Fibroblast of lung (primary cell): ENCODE data around the gene CPT1C. TPM values are rescaled to one million over a fixed set of nuclear protein-coding genes. Genes with fewer than 3 reads are reported as not detected.

ENCODE experiments used
- DNase-seq, 2 donors: peaks; one replicate each; pipeline versions ENCODE4 v3.0.0 to v3.0.0-alpha.2; 2010; ENCODE audit warnings: low read depth in 2 of 2
- H2AFZ ChIP-seq: 2 replicates; pipeline ENCODE4 v1.5.1; 2012; ENCODE audit warnings: low read length, control low read depth, inconsistent platforms
- H3K27ac ChIP-seq: 2 replicates; pipeline ENCODE4 v1.5.1; 2011; ENCODE audit warnings: low read length, control low read depth; ENCODE audit not compliant: insufficient read depth
- H3K27me3 ChIP-seq: 2 replicates; pipeline ENCODE4 v1.5.1; 2011; ENCODE audit warnings: mild to moderate bottlenecking, low read length; ENCODE audit not compliant: control insufficient read depth, insufficient read depth
- H3K36me3 ChIP-seq: 2 replicates; pipeline ENCODE4 v1.5.1; 2011; ENCODE audit warnings: low read length; ENCODE audit not compliant: control insufficient read depth, insufficient read depth
- H3K4me1 ChIP-seq: 2 replicates; pipeline ENCODE4 v1.5.1; 2011; ENCODE audit warnings: low read length; ENCODE audit not compliant: control insufficient read depth, insufficient read depth; ENCODE audit errors: extremely low read depth
- H3K4me2 ChIP-seq: 2 replicates; pipeline ENCODE4 v1.5.1; 2011; ENCODE audit warnings: low read length, control low read depth; ENCODE audit not compliant: insufficient read depth; ENCODE audit errors: extremely low read depth
- H3K4me3 ChIP-seq, 4 experiments: fragments of 200-600 bp in 1 of 4; sonication (generic) in 1 of 4; replicated peaks in 1 of 4; 2 replicates each; pipeline ENCODE4 v1.5.1; 2011 to 2016; ENCODE audit warnings: low read length in 4 of 4, low read depth in 3 of 4, mild to moderate bottlenecking in 3 of 4, control low read depth in 2 of 4, inconsistent platforms in 1 of 4, mixed read lengths in 1 of 4; ENCODE audit not compliant: insufficient read depth in 1 of 4; ENCODE audit errors: control extremely low read depth in 1 of 4
- H3K79me2 ChIP-seq: 2 replicates; pipeline ENCODE4 v1.5.1; 2012; ENCODE audit warnings: mild to moderate bottlenecking, low read length, inconsistent platforms; ENCODE audit not compliant: control insufficient read depth, insufficient read depth
- H3K9ac ChIP-seq: 2 replicates; pipeline ENCODE4 v1.5.1; 2011; ENCODE audit warnings: mild to moderate bottlenecking, low read length, control low read depth; ENCODE audit not compliant: insufficient read depth
- H3K9me3 ChIP-seq: 2 replicates; pipeline ENCODE4 v1.5.1; 2012; ENCODE audit warnings: low read depth, low read length; ENCODE audit not compliant: control insufficient read depth, insufficient read depth
- H4K20me1 ChIP-seq: 2 replicates; pipeline ENCODE4 v1.5.1; 2011; ENCODE audit warnings: low read length; ENCODE audit not compliant: control insufficient read depth, insufficient read depth; ENCODE audit errors: extremely low read depth
- CTCF ChIP-seq, 2 donors: IDR thresholded peaks in 1 of 2; conservative IDR thresholded peaks in 1 of 2; 1 replicate in 1 of 2; 2 replicates in 1 of 2; pipeline ENCODE4 v1.5.1; 2011 to 2012; ENCODE audit warnings: low read length in 2 of 2, control low read depth in 1 of 2, inconsistent platforms in 1 of 2, low read depth in 1 of 2, mild to moderate bottlenecking in 1 of 2
- EZH2 ChIP-seq: IDR thresholded peaks from 2 replicates; pipeline ENCODE4 v1.5.1; 2012; ENCODE audit warnings: low read length, control low read depth, mild to moderate bottlenecking; ENCODE audit errors: missing control alignments
- polyA plus RNA-seq, 2 donors: library from polyadenylated mRNA; depleted of rRNA in 1 of 2; stranded (reverse) in 1 of 2; unstranded in 1 of 2; fragments of >200 nt; gene quantifications; 2 replicates each; pipeline ENCODE4 v1.2.1, GENCODE V29; 2011 to 2012; ENCODE audit warnings: missing spikeins in 1 of 2
- total RNA-seq: library from RNA; depleted of rRNA; stranded (reverse); fragments of >200 nt; gene quantifications from 2 replicates; pipeline ENCODE4 v1.2.1, GENCODE V29; 2014

The CPT1C gene
- total and polyA plus RNA-seq, 2 donors (not counting 1 experiment from before 2014, with no cell fraction given): 20.0 to 31.2 TPM

DNA sequence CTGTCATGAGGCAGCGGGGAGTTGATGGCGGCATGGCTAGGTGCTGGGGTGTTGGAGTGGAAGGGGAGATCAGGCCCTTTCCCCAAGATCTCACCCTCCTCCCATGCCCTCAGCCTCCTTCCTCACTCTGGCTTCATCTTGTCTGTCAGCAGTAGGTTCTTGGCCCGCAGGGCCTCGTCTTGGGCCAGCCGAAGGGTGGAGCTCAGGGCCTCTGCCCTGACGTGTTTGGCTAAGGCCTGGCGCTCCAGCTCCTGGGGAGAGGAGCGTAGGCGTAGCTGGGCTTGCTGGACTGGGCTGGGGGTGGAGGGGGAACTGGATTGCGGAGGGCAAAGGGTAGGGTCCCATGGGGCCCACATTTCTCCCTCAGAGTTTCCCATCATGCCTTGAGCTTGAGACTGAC is 49.0 kb downstream of the CPT1C start:
- Histone ChIP-seq H3K4me2 (no peak overlapping the region), H3K79me2 (no peaks in the 10 kb centered on the region), H3K9ac (no peak overlapping the region), H2AFZ (no peak overlapping the region), H3K27me3 (no peaks in the 10 kb centered on the region), H3K4me1 (no peaks in the 10 kb centered on the region), H3K4me3 (no peak overlapping the region), H4K20me1 (no peaks in the 10 kb centered on the region), H3K9me3 (no peaks in the 10 kb centered on the region), H3K36me3 (no peaks in the 10 kb centered on the region), H3K27ac (no peak overlapping the region)
- DNase-seq: no peak
- TF ChIP-seq CTCF (conservative IDR thresholded peaks at IDR 0.05 in 1 of 2, IDR thresholded peaks at IDR 0.05 in 1 of 2; ENCODE audit: low read depth in 1 of 2, low read length in 2 of 2) (no peak), EZH2 (no peak)

- no peak overlapping the region for H3K9ac ChIP-seq
- H2AFZ ChIP-seq: no peak overlapping the region
- H3K36me3 ChIP-seq: no peaks in the 10 kb centered on the region
- TF ChIP-seq EZH2: no peak
- no peak for TF ChIP-seq CTCF (conservative IDR thresholded peaks at IDR 0.05 in 1 of 2, IDR thresholded peaks at IDR 0.05 in 1 of 2; ENCODE audit: low read depth in 1 of 2, low read length in 2 of 2)
- DNase-seq: peak in 1 of 2 donors; percentile 24
- H3K4me3 ChIP-seq: no peak overlapping the region
- H4K20me1 ChIP-seq: no peaks in the 10 kb centered on the region
- H3K27ac ChIP-seq: no peak overlapping the region
- no peaks in the 10 kb centered on the region for H3K79me2 ChIP-seq
- no peaks in the 10 kb centered on the region for H3K4me1 ChIP-seq
- H3K9me3 ChIP-seq: no peaks in the 10 kb centered on the region
- H3K27me3 ChIP-seq: no peaks in the 10 kb centered on the region
- H3K4me2 ChIP-seq: no peak overlapping the region
These were observed 50.4 kb downstream of the CPT1C start for GRCh38 chr19:49741210-49741844.

DNA sequence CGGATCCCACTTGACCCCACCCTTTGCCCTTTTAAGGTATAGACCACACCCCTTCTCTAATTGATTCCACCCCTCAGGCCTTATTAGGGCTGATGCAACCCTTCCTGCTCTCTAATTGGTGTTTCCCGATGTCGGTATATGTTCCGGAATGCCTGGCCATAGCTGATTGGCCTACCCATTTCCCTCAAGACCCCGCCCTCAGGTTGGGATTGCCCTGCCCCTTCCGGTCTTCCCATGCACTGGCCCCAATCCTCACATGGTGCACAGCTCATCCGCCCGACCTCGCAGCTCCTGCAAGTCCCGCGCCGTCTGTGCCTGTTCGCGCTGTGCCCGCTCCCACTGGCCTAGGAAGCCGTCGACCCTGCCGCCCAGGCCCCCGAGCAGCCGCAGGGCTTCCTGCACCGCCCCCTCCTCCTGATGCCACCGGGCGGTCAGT is 54.0 kb downstream of the CPT1C start:
- no peak overlapping the region for H3K4me2 ChIP-seq
- no peaks in the 10 kb centered on the region for H4K20me1 ChIP-seq
- H3K36me3 ChIP-seq: no peaks in the 10 kb centered on the region
- no peak overlapping the region for H3K9ac ChIP-seq
- H3K27me3 ChIP-seq: no peaks in the 10 kb centered on the region
- no peaks in the 10 kb centered on the region for H3K9me3 ChIP-seq
- H3K4me3 ChIP-seq: no peak overlapping the region
- no peaks in the 10 kb centered on the region for H3K4me1 ChIP-seq
- no peaks in the 10 kb centered on the region for H3K79me2 ChIP-seq
- no peak for DNase-seq
- H3K27ac ChIP-seq: no peak overlapping the region
- H2AFZ ChIP-seq: no peak overlapping the region
- TF ChIP-seq EZH2 (no peak), CTCF (conservative IDR thresholded peaks at IDR 0.05 in 1 of 2, IDR thresholded peaks at IDR 0.05 in 1 of 2; ENCODE audit: low read depth in 1 of 2, low read length in 2 of 2) (no peak)
